Neural progenitor cell (in vitro differentiated cells): Measurements from ENCODE around the gene SLC47A2.

Source experiments
- EZH2 ChIP-seq: fragments of 200-600 bp; sonication (generic); IDR thresholded peaks from 2 replicates; pipeline ENCODE4 v1.6.1; 2017; ENCODE audit warnings: antibody characterized with exemption, mild to moderate bottlenecking, moderate library complexity
- TF ChIP-seq, protein P1 (sequence below): fragments of 200-600 bp; sonication (generic); IDR thresholded peaks from 2 replicates; pipeline ENCODE4 v1.5.1; 2017; ENCODE audit warnings: antibody characterized with exemption, mild to moderate bottlenecking

DNA sequence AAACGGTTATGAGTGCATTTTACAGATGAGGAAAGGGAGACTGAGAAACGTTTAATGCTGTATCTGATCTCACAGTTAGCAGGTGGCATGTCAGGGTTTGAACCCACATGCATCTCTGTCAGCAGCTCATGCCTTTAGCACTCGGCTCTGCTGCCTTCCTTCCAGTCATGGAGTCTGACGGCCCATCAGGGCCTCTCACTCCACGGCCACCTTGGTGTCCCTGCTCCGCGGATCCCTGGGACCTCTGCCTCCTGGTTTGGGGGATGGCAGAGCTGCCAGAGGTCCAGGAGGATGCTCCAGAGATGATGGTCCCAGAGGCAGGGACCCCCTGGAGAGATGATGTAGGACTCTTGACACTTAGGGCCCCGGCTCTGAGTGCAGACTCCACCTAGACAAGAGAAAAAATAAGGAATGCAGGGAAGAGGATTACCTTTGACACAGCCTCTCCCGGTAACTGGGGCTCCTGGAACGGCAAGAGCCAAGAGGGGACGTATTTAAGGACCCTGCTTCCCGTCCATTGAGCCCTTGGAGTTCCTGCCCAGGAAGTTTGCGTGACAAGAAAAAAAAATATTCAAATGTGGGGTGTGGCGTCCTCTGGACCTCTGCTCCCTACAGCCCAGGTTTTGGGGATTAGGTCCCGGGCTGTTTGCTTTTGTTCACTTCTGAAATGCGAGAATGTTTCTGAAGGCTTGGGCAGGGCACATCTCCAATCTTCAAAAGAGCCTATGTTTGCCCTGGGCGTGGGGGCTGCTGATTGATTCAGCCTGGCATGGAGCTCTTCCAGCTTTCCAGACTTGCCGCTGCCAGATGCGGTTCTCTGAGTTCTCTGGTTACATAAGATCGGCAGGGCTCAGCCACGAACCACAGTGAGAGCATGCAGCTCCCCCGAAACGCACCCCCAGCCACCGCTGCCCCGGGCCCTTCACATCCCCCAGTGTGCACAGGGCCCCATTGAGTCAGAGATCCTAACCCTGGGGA, 31.7 kb upstream of the SLC47A2 start, which contains the start of gene ALDH3A1:
- TF ChIP-seq, protein P1, sequence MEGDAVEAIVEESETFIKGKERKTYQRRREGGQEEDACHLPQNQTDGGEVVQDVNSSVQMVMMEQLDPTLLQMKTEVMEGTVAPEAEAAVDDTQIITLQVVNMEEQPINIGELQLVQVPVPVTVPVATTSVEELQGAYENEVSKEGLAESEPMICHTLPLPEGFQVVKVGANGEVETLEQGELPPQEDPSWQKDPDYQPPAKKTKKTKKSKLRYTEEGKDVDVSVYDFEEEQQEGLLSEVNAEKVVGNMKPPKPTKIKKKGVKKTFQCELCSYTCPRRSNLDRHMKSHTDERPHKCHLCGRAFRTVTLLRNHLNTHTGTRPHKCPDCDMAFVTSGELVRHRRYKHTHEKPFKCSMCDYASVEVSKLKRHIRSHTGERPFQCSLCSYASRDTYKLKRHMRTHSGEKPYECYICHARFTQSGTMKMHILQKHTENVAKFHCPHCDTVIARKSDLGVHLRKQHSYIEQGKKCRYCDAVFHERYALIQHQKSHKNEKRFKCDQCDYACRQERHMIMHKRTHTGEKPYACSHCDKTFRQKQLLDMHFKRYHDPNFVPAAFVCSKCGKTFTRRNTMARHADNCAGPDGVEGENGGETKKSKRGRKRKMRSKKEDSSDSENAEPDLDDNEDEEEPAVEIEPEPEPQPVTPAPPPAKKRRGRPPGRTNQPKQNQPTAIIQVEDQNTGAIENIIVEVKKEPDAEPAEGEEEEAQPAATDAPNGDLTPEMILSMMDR = no peak
- TF ChIP-seq EZH2 = no peak
